Stimulated activated CD4-positive, alpha-beta T cell treated with anti-CD3 and anti-CD28 coated beads, Interleukin-1b, Interleukin-23, amount 100 ng/mL, for 4 hours (primary cell): ENCODE measurements around the gene GNG8.

Experiments
- DNase-seq, 2 donors: peaks; one replicate each; pipeline ENCODE4 v3.0.0-alpha.2; 2020; ENCODE audit warnings: low read depth in 2 of 2

GNG8 gene

DNA sequence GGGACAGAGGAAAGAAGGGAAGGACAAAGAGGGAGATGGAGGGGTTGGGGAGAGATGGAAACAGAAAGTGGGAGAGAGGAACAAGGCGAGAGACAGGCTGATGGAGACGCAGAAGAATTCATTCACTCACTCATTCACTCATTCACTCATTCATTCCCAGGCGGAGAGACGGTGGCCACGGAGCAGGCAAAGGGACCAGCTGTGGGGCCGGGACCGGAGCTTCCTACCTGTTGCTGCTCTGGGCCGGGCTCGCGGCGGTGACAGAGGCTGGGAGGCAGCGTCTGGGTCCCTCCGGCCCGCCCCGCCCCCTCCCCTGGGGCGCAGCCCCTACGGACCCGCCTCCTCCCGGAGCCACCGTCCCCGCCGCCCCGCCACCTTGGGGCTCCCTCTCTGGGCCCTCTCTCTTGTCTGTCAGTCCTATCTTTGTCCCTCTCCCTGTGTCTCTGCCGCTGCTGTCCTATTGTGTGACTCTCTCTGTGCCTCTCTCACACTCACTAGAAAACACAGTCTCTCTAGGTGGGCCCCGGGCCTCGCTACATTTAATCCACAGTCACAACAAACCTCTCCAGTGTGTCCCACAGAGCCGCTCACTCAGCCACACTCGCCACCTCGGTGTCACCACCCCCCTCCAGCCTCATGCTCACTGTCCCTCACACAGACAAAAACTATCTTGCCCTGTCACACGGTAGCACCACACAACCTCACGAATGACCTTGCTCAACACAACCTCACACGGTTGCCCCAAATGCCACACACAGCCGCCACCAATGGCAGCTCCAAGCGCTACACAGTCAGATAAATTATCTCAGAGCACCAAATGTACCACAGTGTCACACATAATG is at the start of gene GNG8:
GNG8 (minus strand) TSS at position 283 of the 842 bp plus-strand sequence. CDS start 1,520 bp downstream, outside the sequence.
- no peak for DNase-seq

DNA sequence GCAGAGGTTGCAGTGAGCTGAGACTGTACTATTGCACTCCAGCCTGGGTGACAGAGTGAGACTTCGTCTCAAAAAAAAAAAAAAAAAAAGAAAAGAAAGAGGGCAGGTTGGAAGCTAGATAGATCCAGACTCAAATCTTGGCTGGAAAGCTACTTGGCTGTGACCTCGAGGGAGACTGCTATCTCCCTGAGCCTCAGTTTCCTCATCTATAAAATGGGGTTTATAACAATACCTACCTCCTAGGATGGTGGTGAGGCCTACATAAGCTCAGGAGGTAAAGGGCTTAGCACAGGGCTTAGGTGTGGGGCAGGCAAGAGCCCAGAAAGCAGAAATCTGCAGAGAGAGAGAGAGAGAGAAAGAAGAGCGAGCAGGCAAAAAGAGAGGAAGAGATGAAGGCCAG is 49.2 kb upstream of the GNG8 start:
- no peak for DNase-seq

DNA sequence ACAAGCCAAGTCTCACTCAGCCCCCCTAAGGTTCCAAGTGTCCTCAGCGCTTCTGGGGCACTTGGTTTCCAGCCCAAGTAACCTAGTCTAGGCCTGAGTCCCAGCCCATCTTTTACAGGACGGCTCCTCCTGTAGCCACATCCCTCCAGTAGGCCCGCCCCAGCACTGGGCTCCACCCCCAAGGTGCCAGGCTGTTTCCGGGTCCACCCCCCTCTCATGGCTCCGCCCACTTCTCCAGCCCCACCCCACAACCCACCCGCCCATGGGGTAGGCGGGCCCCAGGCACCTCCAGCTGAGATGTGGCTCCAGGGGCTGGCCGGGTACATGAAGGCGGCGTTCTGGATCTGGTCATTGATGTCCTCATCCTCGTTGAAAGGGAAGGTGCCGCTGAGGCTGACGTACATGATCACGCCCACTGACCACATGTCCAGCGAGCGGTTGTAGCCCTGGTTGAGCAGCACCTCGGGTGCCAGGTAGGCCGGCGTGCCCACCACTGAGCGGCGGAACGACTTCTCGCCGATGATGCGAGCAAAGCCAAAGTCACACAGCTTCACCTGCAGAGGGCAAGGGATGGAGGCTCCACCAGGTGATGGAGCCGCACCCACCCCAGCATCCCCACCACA is 42.2 kb upstream of the GNG8 start:
- DNase-seq, result peak in 1 of 2 donors; percentile 40

DNA sequence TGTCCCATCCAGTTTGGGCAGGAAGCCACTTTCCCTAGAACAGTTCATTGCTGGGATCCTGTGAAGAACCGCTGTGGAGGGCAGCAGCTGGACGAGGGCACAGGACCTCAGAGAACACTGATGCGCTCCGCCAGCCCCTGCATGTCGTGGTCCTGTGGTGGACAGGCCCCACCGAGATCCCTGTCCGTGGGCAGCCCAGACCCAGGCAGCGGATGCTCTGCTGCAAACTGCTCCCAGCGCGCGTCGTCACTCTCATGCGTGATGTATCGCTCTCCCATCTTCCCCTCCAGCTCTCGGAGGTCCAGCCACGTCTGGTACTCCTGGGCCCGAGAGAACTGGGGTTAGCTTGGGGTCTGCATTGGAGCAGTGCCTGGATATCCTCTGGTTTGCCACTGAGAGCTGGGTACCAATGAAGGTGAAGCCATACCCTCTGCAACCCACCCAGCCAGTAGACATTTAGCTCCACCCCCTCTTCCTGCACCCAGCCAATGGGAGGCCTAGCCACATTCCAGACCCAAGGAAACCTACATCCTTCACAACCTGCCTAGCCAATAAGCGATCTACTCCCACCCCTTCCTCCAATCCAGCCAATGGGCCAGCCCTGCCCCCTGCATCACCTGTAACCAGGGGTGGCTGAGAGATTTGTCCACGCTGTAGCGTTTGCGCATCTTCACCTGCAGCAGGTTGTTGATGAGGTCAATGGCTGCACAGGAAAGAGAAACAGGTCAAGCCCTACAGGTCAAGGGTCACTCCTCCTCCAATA is 38.6 kb upstream of the GNG8 start:
- no peak for DNase-seq

DNA sequence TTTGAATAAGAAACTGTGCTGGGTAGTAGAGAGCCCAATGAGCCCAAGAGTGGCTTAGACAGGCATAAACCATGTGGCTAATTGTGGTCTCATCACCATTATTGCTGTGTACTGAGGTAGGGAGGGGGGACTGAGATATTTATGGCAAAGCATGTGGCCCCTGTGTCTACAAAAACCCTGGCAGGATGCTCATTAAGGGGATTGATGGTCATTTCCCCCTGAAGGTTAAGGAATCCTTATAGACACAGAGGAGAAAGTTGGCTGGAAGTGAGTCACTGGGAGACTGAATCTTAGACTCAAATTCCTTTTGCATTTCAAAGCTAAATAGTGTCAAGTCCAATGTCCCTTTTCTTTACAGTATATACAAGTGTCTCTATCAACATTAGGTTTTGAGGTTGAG is 34.8 kb upstream of the GNG8 start:
- no peak for DNase-seq

DNA sequence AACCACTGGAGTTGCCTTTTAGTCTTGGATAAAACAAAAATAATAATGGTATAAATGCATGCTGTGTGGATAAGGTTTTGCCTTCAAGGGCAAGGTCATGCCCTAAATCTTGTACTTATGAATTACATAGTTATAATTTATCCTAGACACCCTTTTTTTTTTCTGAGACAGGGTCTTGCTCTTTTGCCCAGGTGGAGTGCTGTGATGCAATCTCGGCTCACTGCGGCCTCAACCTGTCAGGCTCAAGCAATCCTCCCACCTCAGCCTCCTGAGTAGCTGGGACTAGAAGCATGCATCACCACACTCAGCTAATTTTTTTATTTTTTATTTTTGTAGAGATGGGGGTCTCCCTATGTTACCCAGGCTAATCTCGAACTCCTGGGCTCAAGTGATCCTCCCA is 32.7 kb upstream of the GNG8 start:
- no peak for DNase-seq

DNA sequence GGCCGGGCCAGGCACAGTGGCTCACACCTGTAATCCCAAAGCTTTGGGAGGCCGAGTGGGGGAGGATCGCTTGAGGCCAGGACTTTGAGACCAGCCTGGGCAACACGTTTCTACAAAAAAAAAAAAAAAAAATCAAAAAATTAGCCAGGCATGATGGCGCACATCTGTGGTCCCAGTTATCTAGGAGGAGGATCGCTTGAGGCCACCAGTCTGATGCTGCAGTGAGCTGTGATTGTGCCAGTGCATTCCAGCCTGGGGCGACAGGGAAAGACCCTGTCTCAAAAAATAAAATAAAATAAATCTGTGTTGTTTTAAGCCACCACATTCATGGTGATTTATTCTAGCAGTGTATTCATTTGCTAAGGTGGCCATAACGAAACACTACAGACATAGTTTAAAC is 29.1 kb upstream of the GNG8 start:
- DNase-seq, result no peak

DNA sequence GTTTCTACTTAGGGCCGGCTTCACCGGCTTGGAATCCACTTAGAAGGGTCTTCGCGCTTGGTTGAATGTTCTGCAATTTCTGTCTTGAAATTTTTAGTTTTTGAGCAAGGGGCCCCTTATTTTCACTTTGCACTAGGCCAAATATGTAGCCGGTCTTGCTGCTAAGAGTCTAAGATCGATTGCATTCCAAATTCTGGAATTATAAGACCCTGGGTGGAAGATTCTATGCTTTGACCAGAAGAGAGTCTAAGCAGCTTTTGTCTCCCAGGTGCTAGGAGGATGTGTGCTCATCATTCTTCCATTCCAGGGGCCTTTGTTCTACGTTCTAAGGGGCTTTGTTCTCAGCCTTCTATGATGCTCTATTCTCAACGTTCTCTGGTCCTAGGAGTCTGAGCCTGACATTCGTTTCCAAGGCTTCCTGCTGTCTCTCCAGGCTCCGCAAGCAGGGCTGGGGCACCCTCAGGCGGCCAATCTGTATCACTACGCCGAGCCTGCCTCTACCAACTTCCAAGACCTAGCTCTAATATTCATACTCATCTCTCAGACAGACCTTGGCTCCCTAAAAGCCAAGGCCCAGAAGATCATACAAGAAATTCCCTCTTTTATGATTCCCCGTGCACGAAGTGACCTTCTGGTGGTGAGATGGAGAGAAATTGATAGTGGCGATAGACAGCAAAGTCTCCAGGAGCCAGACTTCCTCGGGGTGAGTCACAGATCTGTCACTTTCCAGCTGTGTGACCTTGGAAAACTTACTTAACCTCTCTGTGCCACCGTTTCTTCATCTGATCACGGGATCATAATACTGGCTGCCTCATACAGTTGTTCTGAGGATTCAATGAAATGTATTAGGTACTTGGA is 26.0 kb upstream of the GNG8 start:
- DNase-seq, result peak; percentile 59 to 64

DNA sequence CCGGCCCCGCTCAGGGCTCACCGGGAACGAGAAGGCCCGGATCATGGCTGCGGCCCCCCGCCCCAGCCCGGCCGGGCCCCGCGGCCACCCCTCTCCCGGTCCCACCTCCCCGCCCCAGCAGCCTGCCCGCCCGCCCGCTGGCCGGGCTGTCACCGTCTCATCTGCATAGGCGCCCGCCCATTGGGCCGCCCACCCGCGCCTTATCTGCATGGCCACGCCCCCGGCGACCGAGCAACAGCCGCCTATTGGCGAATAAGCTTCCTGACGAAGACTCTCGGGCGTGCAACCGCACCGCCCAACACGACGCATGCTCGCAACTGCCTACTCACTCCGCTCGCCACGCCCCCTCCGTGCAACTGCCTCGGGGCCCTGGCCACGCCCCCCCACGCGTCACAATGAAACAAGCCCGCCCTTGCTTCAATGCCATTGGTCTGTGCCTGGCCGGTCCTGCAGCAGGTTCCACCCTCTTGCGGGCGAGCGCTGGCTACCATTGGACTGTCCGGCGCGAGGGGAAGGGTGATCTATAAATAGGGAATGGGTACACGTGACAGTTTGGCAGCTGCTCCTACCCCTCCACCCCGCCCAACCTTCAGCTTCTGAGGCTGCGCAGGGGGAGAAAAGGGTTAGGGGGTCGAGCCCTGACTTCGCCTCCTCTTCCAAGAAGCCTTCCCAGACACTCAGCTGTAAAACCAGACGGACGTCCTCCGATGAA is 25.2 kb upstream of the GNG8 start, which contains the start of gene DACT3:
DACT3 (minus strand) TSS at position 163 of the 712 bp plus-strand sequence; CDS start at position 45, 118 bp downstream.
- peak; percentile 100 for DNase-seq

DNA sequence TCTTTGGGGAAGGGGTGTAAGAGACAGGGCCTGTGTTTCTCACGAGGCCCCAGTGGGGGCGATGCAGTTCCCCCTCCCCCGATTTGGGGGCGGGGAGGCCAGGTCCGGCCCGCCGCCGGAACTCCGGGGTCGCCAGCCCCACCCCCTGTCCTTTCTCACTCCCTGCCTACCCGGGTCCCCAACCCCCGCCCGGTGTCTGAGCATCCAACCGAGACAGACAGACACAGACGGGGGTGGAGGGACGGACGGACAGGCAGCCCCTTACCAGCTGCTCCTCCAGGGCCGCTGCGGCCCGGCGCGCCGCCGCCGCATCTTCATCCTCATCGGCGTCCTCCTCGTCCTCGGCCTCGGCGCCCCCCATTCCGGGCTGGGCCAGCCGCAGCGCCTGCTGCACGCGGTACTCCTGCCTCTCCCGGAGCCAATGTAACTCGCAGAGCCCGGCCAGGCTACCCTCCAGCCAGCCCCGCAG is 24.6 kb upstream of the GNG8 start:
- no peak for DNase-seq

DNA sequence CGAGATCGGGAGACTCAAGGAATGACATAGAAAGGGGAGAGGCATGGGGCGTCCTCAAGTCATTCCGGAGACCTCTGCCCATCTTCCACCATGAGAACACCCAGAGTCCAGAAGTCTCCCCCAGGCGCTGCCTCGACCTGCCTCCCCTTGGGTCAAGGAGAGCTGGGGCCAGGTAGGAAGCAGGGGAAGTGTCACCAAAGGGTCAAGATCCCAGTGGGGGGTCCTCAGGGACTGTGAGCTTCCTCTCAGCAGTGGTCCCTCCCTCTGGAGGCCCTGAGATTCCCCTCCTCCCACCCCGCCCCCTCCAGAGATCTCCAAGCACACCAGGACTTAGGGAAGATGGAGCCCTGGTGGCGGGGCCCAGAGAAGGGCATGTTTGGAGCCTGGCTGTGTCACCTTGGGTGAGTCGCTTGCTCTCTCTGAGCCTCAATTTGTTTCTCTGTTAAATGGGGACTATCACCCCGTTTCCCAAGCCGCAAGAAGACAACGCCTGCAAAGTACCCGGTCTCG is 24.1 kb upstream of the GNG8 start:
- no peak for DNase-seq

DNA sequence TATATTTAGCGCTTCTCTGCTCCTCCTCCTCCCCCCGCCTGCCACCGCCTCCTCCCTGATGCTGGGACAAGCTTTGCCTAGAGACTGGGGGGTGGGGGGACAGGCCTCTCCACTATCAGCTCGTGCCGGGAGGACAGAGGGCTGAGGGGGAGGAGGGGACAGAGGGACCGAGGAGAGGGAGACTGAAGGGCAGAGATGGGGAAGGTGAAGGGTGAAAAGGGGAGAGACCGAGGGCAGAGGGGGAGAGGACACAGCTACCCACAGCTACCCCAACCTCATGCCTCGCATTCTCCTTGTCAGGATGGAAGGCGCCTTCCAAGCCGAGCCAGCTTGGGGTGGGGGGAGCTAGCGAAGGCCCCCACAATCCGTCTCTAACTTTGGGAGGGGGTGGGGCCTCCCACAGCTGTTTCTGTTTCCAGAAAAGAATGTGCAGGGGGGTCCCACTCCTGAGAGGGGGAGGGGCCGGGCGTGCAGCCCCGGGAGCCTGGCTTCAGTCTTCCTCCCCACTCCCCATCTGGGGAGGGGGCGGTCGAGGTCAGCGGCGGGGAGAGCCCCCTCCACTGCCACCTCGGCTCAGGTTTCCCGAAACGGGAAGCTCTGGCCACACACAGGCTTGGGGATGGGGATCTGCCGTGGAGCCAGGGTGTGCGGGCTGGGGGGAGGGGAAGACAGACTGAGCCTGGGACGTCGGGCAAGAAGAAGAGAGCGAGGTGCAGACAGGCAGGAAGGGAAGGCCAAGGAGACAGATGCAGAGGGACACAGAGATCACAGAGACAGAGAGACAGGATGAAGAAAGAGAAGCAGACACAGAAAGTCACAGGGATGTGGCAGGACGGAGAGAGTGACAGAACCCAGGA is 23.4 kb upstream of the GNG8 start:
- no peak for DNase-seq

DNA sequence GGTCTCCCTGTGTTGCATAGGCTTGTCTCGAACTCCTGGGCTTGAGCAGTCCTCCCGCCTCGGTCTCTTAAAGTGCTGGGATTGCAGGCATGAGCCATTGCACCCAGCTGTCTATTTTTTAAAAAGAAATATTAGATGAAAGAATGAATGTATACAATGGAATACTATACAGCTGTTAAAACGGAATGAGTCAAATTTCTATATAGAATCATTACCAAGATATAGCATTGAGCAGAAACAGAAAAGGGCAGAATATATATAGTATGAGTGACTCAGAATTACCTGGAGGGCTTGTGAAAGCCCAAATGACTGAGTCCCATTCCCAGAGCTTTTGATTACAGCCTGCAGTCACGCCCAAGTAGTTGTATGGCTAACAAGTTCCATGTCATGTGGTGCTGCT is 20.5 kb upstream of the GNG8 start:
- DNase-seq, result no peak

DNA sequence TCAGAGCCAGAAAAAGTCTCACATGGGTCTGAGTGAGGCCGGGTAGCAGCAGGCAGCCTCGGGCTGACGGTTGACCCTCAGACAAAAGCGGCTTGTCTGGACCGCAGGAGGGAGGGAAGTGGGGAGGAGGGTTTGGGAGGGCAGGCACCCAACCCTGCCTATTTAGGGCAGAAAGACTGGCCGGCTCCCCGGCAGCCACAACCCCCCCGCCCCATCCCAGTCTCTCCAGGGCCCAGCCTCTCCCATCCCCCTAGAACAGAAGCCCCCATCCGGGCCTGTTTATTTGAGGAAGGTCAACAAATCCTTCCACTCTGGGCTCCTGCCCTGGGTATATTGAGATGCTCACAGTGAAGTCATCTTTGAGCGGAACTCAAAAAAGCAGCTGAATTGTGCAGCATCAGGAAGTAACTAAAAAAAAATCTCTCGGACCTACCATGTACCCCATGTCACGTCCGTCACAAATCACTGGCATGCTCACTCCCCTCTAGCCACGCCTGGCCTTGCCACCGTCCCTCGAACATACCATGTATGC is 18.7 kb upstream of the GNG8 start:
- no peak for DNase-seq

DNA sequence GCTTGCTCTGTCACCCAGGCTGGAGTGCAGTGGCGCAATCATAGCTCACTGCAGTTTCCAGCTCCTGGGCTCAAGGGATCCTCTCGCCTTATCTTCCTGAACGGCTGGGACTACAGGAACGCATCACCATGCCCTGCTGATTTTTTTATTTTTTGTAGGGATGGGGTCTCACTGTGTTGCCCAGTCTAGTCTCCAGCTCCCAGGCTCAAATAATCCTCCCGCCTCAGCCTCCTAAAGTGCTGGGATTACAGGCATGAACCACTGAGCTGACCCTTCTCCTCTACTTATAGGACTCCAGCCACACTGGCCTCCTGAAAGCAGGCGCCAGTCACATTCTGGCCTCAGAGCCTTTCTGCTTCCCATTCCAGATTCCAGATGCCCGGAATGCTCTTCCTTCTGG is 14.4 kb upstream of the GNG8 start:
- DNase-seq, result no peak

DNA sequence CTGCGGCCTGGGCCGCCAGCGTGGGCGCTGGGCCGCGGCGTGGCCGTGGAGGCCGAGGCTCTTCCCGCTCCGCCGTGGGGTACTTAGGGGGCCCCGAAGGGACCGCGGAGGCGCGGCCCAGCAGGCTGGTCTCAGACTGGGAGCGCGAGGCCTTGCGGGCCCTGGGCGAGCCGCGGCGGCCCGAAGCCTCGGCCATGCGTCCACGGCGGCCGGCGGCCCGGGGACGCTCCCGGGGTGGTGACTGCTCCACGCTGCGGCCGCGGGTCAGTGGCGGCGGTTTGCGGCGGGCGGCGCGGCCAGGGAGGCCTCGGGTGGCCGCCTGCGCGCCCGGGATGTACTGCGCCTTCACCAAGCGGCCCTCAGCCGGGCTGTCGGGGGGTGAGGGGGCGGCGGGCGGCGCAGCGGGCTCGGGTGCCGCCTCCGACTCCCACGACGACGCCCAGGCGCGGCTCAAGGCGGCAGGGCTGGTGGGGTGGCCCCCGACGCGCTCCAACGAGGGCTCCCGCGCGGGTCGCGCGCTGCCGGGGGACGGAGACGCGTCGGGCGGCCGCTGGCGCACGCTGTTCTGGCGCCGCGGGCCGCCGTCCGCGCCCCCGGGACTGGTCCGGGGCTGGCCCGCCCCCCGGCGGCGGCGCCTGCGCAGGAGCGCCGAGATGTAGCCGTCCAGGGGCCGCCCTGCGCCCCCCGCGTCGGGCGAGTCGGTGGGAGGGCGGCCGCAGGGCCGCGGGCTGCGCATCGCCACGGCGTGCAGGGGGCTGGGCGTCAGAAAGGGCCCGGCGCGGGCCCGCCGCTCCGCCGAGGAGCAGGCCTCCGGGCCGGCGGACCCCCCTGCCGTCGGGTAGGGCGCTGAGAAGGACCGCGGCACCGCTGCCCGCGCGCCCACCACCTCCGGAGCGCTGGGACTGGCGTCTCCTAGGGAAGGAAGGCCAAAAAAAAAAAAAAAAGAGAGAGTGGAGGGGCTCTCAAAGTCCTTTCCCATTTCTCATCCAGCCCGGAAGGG is 13.3 kb upstream of the GNG8 start:
- no peak for DNase-seq

DNA sequence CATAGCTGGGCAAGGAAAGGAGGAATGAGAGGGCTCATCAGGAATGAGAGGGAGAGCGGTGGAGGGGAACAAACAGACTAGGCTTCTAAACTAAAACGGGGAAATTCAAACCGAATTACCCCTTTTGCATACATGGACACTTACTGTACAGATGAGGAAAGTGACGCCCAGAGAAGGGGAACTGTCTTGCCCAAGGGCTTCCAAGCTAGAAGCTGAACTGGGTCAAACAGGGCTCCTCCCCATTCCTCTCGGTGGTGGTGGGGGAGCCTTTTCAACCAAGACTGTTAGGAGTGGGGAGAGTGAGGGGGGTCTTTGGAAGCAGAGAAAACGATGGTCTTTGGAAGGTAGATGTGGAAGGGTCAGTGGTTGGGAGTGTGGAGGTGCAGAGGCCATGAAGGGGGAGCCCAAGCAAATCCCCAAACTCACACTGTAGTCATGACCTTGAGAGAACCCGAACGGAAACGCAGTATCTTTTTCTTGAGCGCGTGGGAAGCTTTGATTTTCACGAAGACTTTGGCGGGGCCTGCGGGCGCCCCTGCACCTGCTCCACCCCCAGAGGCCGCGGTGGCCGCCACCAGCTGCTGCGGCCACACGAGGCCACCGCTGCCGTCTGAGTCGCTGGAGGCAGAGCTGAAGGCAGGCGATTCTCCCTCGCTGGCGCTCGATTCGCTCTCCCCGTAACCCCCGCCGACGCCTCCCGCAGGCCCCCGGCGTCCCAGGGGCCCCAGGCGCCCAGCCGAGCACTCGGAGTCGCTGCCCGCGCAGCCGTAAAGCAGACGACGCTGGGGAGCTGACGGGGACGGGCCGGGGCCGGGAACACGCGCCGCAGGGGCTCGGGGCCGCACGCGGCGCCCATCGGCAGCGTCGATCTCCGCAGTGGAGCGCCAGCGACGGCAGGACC is 12.3 kb upstream of the GNG8 start:
- no peak for DNase-seq
